Right lobe of liver (tissue), 4 donors: ENCODE results near the gene IL6R.

ENCODE experiments used
- CTCF ChIP-seq, 4 donors: fragments of 200-600 bp in 3 of 4; fragments of 450-650 bp in 1 of 4; IDR thresholded peaks; one replicate each; pipeline versions ENCODE4 v1.5.1 to v1.8.0; 2016 to 2022; ENCODE audit warnings: antibody characterized with exemption in 4 of 4, mild to moderate bottlenecking in 2 of 4
- POLR2A ChIP-seq: fragments of 450-650 bp; IDR thresholded peaks from one replicate; pipeline ENCODE4 v1.6.1; 2017; ENCODE audit warnings: antibody characterized with exemption, mild to moderate bottlenecking
- donor health status: DM: no; HTN: no; CAD: no.
- donor health status: DM: no; HTN: no; CAD: no.
- donor health status: DM: no; HTN: yes; CAD: no.

- TF ChIP-seq CTCF (IDR thresholded peaks at IDR 0.05) = no peak
- TF ChIP-seq POLR2A = no peak
These were observed 18.8 kb downstream of the IL6R start for GRCh38 chr1:154423988-154424326.
